Testis (tissue), 3 donors: ENCODE measurements around the gene PTPRT. TPM values are rescaled to one million over a fixed set of nuclear protein-coding genes. Genes with fewer than 3 reads are reported as not detected.

Source experiments
- DNase-seq: peaks from one replicate; pipeline ENCODE4 v3.0.0-alpha.2; 2019
- H3K27ac ChIP-seq, 2 donors: fragments of 200-600 bp; sonication (generic); one replicate each; pipeline ENCODE4 v1.5.1; 2019
- H3K27me3 ChIP-seq: fragments of 200-600 bp; sonication (generic); one replicate; pipeline ENCODE4 v1.5.1; 2019
- H3K36me3 ChIP-seq: fragments of 200-600 bp; sonication (generic); one replicate; pipeline ENCODE4 v1.5.1; 2017; ENCODE audit warnings: low read depth; ENCODE audit errors: missing control alignments
- H3K4me1 ChIP-seq: fragments of 200-600 bp; sonication (generic); one replicate; pipeline ENCODE4 v1.5.1; 2019
- H3K4me3 ChIP-seq, 2 donors: fragments of 200-600 bp; sonication (generic); one replicate each; pipeline ENCODE4 v1.5.1; 2017 to 2019
- H3K9me3 ChIP-seq: fragments of 200-600 bp; sonication (generic); one replicate; pipeline ENCODE4 v1.5.1; 2017
- POLR2A ChIP-seq: fragments of 450-650 bp; IDR thresholded peaks from one replicate; pipeline ENCODE4 v1.6.1; 2017; ENCODE audit warnings: antibody characterized with exemption, mild to moderate bottlenecking, moderate library complexity
- WGBS, 2 donors: methylation state at CpG; one replicate each; pipeline ENCODE4 v1.1.5; 2018; 5-methylcytosine and 5-hydroxymethylcytosine counted together
- intact Hi-C: fragments of 100-400 bp; cut with DNase I; formaldehyde crosslinking; loops from one replicate; pipeline ENCODE4 v1.15.1; 2023; ENCODE audit warnings: low total_unique reads
- polyA plus RNA-seq: library from polyadenylated mRNA; stranded (reverse); fragments of 350-450 nt; fragmentation: Illumina TruSeq; extraction: RNeasy Lipid Tissue Mini Kit (QIAGEN cat#74804); gene quantifications from one replicate; pipeline ENCODE4 v1.2.3, GENCODE V29; 2014; ENCODE audit warnings: low read depth, low replicate concordance; ENCODE audit not compliant: insufficient read depth
- total RNA-seq, 2 donors: library from RNA; depleted of rRNA; stranded (reverse); fragments of >200 nt; gene quantifications; one replicate each; pipeline ENCODE4 v1.2.3, GENCODE V29; 2016
- TF ChIP-seq, protein P1 (sequence below), 3 experiments: fragments of 450-650 bp in 2 of 3; fragments of 200-600 bp in 1 of 3; sonication (generic) in 1 of 3; IDR thresholded peaks; one replicate each; pipeline ENCODE4 v1.5.1; 2016 to 2019; ENCODE audit warnings: antibody characterized with exemption in 3 of 3, mild to moderate bottlenecking in 2 of 3, moderate library complexity in 1 of 3

Gene PTPRT
- total and polyA plus RNA-seq, 3 donors from 2014 or later: 2.3 to 2.5 (median 2.3) TPM

DNA sequence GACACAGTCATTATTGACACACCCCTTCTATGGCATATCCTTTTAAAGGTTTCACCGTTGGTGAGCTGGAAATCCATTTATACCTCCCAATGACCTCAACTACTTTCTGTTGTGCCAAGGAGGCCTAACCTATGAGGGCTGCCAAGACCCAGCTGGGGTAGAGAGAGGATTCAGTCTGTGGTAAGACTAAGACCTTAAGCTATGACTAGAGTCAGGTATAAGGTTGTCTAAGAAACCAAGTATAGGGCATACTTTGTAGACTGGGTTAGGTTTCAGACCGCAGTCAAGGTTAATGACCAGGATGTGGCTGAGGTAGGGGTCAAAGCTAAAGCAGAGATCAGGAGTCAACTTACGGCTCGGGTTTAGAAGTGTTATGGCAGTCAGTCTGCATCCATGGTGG lies 930.3 kb downstream of the PTPRT start:
- intact Hi-C loops: no loop called here
- Histone ChIP-seq H3K27ac (no peak overlapping the region), H3K4me3 (no peak overlapping the region), H3K27me3 (no peaks in the 10 kb centered on the region), H3K4me1 (no peaks in the 10 kb centered on the region), H3K36me3 (no peaks in the 10 kb centered on the region), H3K9me3 (no peaks in the 10 kb centered on the region)
- TF ChIP-seq POLR2A: no peak
- TF ChIP-seq, protein P1, sequence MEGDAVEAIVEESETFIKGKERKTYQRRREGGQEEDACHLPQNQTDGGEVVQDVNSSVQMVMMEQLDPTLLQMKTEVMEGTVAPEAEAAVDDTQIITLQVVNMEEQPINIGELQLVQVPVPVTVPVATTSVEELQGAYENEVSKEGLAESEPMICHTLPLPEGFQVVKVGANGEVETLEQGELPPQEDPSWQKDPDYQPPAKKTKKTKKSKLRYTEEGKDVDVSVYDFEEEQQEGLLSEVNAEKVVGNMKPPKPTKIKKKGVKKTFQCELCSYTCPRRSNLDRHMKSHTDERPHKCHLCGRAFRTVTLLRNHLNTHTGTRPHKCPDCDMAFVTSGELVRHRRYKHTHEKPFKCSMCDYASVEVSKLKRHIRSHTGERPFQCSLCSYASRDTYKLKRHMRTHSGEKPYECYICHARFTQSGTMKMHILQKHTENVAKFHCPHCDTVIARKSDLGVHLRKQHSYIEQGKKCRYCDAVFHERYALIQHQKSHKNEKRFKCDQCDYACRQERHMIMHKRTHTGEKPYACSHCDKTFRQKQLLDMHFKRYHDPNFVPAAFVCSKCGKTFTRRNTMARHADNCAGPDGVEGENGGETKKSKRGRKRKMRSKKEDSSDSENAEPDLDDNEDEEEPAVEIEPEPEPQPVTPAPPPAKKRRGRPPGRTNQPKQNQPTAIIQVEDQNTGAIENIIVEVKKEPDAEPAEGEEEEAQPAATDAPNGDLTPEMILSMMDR (IDR thresholded peaks at IDR 0.05): no peak
- DNase-seq: no peak
- 90 to 92% methylated on average over 4 of the region's 4 CpGs for WGBS, 2 donors

DNA sequence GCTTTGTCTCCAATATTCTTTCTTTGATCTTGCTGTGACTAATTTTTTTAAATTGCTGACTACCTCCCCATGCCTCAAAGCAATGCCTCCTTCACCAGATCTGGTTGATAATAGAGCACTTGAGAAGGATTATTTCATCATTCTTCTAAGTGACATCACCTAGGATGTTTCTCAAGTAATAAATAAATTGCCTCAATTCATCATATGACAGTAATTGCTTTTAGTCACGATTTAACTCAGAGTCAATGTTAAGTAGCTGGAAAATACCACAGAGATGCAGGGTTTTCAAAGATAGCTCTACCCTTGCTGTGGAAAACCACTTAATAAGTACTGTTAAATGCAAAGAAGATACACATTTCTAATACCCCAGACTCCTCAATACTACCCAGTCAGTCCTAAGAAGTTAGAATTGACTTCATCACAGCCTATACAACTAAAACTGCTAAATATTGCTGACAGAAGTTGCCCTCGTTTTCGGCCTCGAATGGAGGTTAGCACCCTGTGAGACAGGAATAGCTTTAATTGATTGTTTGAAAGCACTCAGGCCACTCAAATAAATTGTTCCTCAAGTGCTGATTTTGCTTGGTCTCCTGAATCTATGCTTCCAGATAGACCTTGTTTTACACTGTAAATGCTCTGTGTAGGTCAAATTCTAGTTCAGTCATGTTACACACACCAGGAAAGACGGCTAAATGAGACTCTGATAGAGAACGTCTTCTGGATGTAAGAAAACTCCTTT lies 931.0 kb downstream of the PTPRT start:
- 90% methylated on average over 6 of the region's 6 CpGs for WGBS, 2 donors
- Histone ChIP-seq H3K4me1 (no peaks in the 10 kb centered on the region), H3K9me3 (no peaks in the 10 kb centered on the region), H3K36me3 (no peaks in the 10 kb centered on the region), H3K27me3 (no peaks in the 10 kb centered on the region), H3K4me3 (no peak overlapping the region), H3K27ac (no peak overlapping the region)
- TF ChIP-seq POLR2A: no peak
- intact Hi-C loops: no loop called here
- no peak for DNase-seq

DNA sequence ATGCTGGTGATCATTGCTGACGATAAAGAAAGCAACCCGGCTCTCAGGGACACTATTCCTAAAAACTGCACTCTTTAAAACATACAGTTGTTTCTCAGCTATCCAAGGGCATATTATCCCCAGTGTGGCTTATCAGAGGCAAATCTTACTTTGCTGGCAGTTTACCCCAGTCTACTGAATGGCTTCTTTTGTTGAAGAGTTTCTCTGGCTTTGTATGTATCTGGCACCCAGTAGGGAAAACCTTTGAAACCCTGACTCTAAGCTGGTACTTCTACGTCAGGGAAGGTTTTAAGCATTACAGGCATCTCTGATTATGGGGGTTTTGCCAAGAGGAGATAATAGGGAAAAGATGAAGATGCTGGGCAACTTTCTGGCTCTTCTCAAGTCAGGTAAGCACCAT lies 933.9 kb downstream of the PTPRT start:
- no peak overlapping the region for H3K27ac ChIP-seq
- 75 to 86% methylated on average over 3 of the region's 3 CpGs for WGBS, 2 donors
- H3K4me1 ChIP-seq: no peaks in the 10 kb centered on the region
- H3K27me3 ChIP-seq: no peaks in the 10 kb centered on the region
- intact Hi-C loops: no loop called here
- no peak overlapping the region for H3K4me3 ChIP-seq
- no peak for TF ChIP-seq POLR2A
- TF ChIP-seq, protein P1 (IDR thresholded peaks at IDR 0.05): no peak
- H3K36me3 ChIP-seq: no peaks in the 10 kb centered on the region
- no peak for DNase-seq
- no peaks in the 10 kb centered on the region for H3K9me3 ChIP-seq

DNA sequence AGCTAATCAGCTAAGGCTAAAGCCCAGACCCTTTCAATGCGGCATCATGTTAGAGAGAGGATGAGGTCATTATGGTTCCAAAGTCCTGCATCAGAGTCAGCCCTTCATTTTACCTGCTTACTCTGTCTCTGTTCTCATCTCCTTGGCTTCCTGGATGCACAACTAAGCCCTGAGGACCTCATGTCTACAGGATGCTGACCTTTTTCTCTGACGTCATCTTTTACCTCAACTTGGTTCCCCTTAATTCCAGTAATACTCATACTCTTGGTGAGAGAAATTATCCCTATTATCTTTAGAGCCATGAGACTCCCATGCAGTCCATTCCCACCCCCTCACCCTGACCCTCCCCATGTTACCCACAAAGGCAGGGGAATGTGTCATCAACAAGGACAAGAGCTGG lies 935.0 kb downstream of the PTPRT start:
- Histone ChIP-seq H3K9me3 (no peaks in the 10 kb centered on the region), H3K4me3 (no peak overlapping the region), H3K27ac (no peak overlapping the region), H3K4me1 (no peaks in the 10 kb centered on the region), H3K27me3 (no peaks in the 10 kb centered on the region), H3K36me3 (no peaks in the 10 kb centered on the region)
- DNase-seq: no peak
- no peak for TF ChIP-seq POLR2A
- TF ChIP-seq, protein P1 (IDR thresholded peaks at IDR 0.05): no peak
- WGBS, 2 donors: 92 to 97% methylated on average over 2 of the region's 2 CpGs
- intact Hi-C loops: no loop called here

DNA sequence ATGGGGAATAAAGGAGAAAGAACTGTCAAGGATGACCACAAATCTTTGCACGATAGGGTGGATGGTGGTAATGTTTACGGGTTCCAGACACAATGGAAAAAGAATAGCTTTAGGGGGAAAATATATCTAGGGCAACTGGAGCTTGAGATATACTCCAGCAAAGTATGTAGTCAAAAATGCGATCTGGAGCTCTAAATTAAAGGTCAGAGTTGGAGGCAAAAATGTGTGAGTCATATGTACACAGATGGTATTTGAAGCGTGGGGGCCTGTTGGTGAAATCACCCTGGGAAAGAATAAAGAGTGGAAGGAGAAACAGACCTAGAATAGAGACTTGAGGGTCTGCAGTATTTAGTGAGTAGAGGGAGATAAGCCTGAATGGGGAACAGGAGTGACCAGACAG lies 937.6 kb downstream of the PTPRT start:
- no peaks in the 10 kb centered on the region for H3K4me1 ChIP-seq
- H3K27ac ChIP-seq: no peak overlapping the region
- no peaks in the 10 kb centered on the region for H3K36me3 ChIP-seq
- no peak for TF ChIP-seq POLR2A
- TF ChIP-seq, protein P1 (IDR thresholded peaks at IDR 0.05): no peak
- no peak for DNase-seq
- no peak overlapping the region for H3K4me3 ChIP-seq
- H3K9me3 ChIP-seq: no peaks in the 10 kb centered on the region
- 69 to 75% methylated on average over 4 of the region's 4 CpGs for WGBS, 2 donors
- H3K27me3 ChIP-seq: no peaks in the 10 kb centered on the region
- intact Hi-C loops: no loop called here
